B cell (primary cell): Measurements from ENCODE around the gene ADCY3.

Experiments
- EZH2 ChIP-seq: IDR thresholded peaks from 2 replicates; pipeline ENCODE4 v1.6.1; 2012; ENCODE audit warnings: borderline replicate concordance, low read depth, mild to moderate bottlenecking, moderate library complexity, low read length; ENCODE audit not compliant: insufficient read depth, poor library complexity, severe bottlenecking
- TF ChIP-seq, protein P1 (sequence below): fragments of 200-600 bp; IDR thresholded peaks from one replicate; pipeline ENCODE4 v1.8.0; 2022; ENCODE audit warnings: antibody characterized with exemption, mild to moderate bottlenecking

DNA sequence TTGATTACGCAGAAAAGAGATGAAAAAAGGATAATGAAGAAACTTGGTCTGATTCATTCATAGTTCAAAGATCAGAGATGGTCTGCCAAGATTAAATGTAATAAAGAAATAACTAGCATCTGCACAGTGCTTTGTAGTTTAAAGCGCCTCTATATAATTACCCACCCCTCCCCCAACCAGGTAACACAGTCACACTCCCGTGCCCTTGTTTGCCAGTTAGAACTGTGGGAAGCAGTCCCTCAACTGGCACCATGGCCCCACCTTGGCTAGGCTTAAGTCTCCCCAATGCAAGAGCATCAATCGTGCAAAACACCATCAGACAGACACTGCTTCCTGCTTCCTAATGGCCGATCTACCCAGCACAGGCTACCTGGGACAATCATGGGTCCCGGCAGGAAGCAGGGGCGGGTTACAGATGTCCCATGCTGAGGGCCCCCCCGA is 11.6 kb downstream of the ADCY3 start:
- TF ChIP-seq, protein P1, sequence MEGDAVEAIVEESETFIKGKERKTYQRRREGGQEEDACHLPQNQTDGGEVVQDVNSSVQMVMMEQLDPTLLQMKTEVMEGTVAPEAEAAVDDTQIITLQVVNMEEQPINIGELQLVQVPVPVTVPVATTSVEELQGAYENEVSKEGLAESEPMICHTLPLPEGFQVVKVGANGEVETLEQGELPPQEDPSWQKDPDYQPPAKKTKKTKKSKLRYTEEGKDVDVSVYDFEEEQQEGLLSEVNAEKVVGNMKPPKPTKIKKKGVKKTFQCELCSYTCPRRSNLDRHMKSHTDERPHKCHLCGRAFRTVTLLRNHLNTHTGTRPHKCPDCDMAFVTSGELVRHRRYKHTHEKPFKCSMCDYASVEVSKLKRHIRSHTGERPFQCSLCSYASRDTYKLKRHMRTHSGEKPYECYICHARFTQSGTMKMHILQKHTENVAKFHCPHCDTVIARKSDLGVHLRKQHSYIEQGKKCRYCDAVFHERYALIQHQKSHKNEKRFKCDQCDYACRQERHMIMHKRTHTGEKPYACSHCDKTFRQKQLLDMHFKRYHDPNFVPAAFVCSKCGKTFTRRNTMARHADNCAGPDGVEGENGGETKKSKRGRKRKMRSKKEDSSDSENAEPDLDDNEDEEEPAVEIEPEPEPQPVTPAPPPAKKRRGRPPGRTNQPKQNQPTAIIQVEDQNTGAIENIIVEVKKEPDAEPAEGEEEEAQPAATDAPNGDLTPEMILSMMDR = no peak
- no peak for TF ChIP-seq EZH2
